Measurements from ENCODE around the gene GGPS1. TPM values are rescaled to one million over a fixed set of nuclear protein-coding genes. Genes with fewer than 3 reads are reported as not detected.

Gene GGPS1
- total and polyA plus RNA-seq, 2 experiments from 2014 or later, result 32.6 to 36.3 TPM

Small RNA genes lying within 50 kb of the gene (small RNA-seq; reads per million reads assigned to genes)
- not detected for gene AL391994.1

Other genes with a start within 250 kb of the GGPS1 start
- gene TOMM20, start 199.7 kb upstream of the GGPS1 start, total RNA-seq, result 96.4 and 99.6 TPM in 2 replicates
- 51.8 and 55.0 TPM in 2 replicates for gene TOMM20, start 199.7 kb upstream of the GGPS1 start, polyA plus RNA-seq
- 75.4 and 80.8 TPM in 2 replicates for gene RBM34, start 167.3 kb upstream of the GGPS1 start, total RNA-seq
- gene RBM34, start 167.3 kb upstream of the GGPS1 start, polyA plus RNA-seq, result 54.4 and 65.7 TPM in 2 replicates
- gene ARID4B, start 391 bp upstream of the GGPS1 start, total RNA-seq, result 35.0 and 44.7 TPM in 2 replicates
- gene ARID4B, start 391 bp upstream of the GGPS1 start, polyA plus RNA-seq, result 29.4 and 45.2 TPM in 2 replicates
- gene TBCE, start 38.9 kb downstream of the GGPS1 start, total RNA-seq, result 17.4 and 21.5 TPM in 2 replicates
- 42.4 and 43.9 TPM in 2 replicates for gene TBCE, start 38.9 kb downstream of the GGPS1 start, polyA plus RNA-seq
- gene B3GALNT2, start 175.9 kb downstream of the GGPS1 start, total RNA-seq, result 23.3 and 24.2 TPM in 2 replicates
- 8.1 and 15.4 TPM in 2 replicates for gene B3GALNT2, start 175.9 kb downstream of the GGPS1 start, polyA plus RNA-seq

Data from hepatocyte (in vitro differentiated cells).